Effector memory CD8-positive, alpha-beta T cell (primary cell): Measurements from ENCODE around the gene SULT1A2.

ENCODE experiments used
- ATAC-seq: fragments of 150-1000 bp; cut with Tn5 transposase; replicated peaks from 2 replicates; pipeline ENCODE4 v1.10.0; 2021; ENCODE audit warnings: mild to moderate bottlenecking, moderate library complexity
- DNase-seq, 3 experiments: peaks; one replicate each; pipeline ENCODE4 v3.0.0; 2021
- H3K27ac Mint-ChIP-seq, 2 donors: one replicate each; pipeline ENCODE4 v1.8.0; 2022; ENCODE audit warnings: mild to moderate bottlenecking in 2 of 2, mixed read lengths in 2 of 2, moderate library complexity in 2 of 2
- H3K27me3 Mint-ChIP-seq, 2 donors: one replicate each; pipeline ENCODE4 v1.8.0; 2022; ENCODE audit warnings: mixed read lengths in 2 of 2
- H3K36me3 Mint-ChIP-seq: one replicate; pipeline ENCODE4 v1.8.0; 2022; ENCODE audit warnings: mild to moderate bottlenecking, moderate library complexity, mixed read lengths; ENCODE audit not compliant: insufficient read depth
- H3K4me1 Mint-ChIP-seq, 2 donors: one replicate each; pipeline ENCODE4 v1.8.0; 2022; ENCODE audit warnings: low read depth in 2 of 2, mixed read lengths in 2 of 2
- H3K4me3 Mint-ChIP-seq, 2 donors: one replicate each; pipeline ENCODE4 v1.8.0; 2022; ENCODE audit warnings: mild to moderate bottlenecking in 2 of 2, mixed read lengths in 2 of 2, moderate library complexity in 2 of 2
- H3K9me3 Mint-ChIP-seq, 2 donors: one replicate each; pipeline ENCODE4 v1.8.0; 2022; ENCODE audit warnings: mixed read lengths in 2 of 2

Gene SULT1A2

GRCh38 chr16:28592511-28592910 is 4.3 kb downstream of the SULT1A2 start:
- Mint-ChIP-seq H3K4me1 (peaks cover 0 to 3% of the 10 kb centered on the region in 2 donors), H3K36me3 (peaks cover 35% of the 10 kb centered on the region), H3K27me3 (no peaks in the 10 kb centered on the region), H3K9me3 (no peaks in the 10 kb centered on the region), H3K27ac (peak overlapping the region in 1 of 2 donors; percentile 88), H3K4me3 (no peak overlapping the region)
- DNase-seq (no peak), ATAC-seq (no peak)

DNA sequence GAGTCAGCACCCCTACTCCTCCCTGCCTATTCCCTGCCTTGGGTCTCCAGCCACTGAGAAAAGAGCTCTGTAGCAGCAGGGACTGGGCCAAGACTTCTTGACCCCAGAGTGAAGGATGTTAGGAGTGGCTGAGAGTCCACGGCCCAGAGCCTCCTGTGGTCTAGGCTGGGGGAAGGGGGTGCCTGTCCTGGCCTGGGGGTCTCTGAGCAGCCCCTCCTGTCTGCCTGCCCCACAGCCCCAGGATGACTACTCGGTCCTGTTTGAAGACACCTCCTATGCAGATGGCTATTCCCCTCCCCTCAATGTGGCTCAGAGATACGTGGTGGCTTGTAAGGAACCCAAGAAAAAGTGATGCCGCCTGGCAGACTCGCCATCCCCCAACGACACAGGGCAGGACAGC is 5.5 kb downstream of the SULT1A2 start:
- Mint-ChIP-seq H3K27me3 (no peaks in the 10 kb centered on the region), H3K36me3 (peaks cover 41% of the 10 kb centered on the region), H3K9me3 (no peaks in the 10 kb centered on the region), H3K4me1 (peaks cover 0 to 2% of the 10 kb centered on the region in 2 donors), H3K4me3 (no peak overlapping the region), H3K27ac (no peak overlapping the region)
- no peak for ATAC-seq
- DNase-seq = no peak

GRCh38 chr16:28590384-28591340 is 6.2 kb downstream of the SULT1A2 start:
- no peaks in the 10 kb centered on the region for H3K9me3 Mint-ChIP-seq
- H3K36me3 Mint-ChIP-seq = peaks cover 44% of the 10 kb centered on the region
- no peak overlapping the region for H3K27ac Mint-ChIP-seq
- ATAC-seq (no peak), DNase-seq (no peak)
- H3K27me3 Mint-ChIP-seq = no peaks in the 10 kb centered on the region
- peaks cover 0 to 2% of the 10 kb centered on the region in 2 donors for H3K4me1 Mint-ChIP-seq
- H3K4me3 Mint-ChIP-seq = no peak overlapping the region

DNA sequence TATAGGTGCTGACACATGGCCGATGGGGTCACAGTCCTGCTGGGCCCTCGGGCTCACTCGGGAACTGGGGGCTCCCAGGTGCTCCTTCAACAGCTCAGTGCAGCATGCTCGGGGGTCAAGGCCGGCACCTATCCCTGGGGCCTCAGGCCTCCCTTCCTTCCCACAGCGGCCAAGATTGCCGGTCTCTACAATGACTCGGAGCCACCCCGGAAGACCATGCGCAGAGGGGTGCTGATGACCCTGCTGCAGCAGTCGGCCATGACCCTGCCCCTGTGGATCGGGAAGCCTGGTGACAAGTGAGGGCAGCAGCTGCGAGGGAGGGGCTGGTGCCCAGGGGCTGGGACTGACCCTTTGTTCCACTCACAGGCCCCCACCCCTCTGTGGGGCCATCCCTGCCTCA is 6.9 kb downstream of the SULT1A2 start:
- no peaks in the 10 kb centered on the region for H3K9me3 Mint-ChIP-seq
- H3K27ac Mint-ChIP-seq = no peak overlapping the region
- no peak overlapping the region for H3K4me3 Mint-ChIP-seq
- DNase-seq (no peak), ATAC-seq (no peak)
- peaks cover 47% of the 10 kb centered on the region for H3K36me3 Mint-ChIP-seq
- no peaks in the 10 kb centered on the region for H3K27me3 Mint-ChIP-seq
- peaks cover 0 to 2% of the 10 kb centered on the region in 2 donors for H3K4me1 Mint-ChIP-seq

GRCh38 chr16:28589069-28589468 is 7.8 kb downstream of the SULT1A2 start:
- Mint-ChIP-seq H3K36me3 (peaks cover 54% of the 10 kb centered on the region), H3K4me1 (peaks cover 0 to 4% of the 10 kb centered on the region in 2 donors), H3K27ac (peak overlapping the region in 1 of 2 donors; percentile 18), H3K27me3 (no peaks in the 10 kb centered on the region), H3K9me3 (no peaks in the 10 kb centered on the region), H3K4me3 (no peak overlapping the region)
- no peak for ATAC-seq
- DNase-seq = no peak

DNA sequence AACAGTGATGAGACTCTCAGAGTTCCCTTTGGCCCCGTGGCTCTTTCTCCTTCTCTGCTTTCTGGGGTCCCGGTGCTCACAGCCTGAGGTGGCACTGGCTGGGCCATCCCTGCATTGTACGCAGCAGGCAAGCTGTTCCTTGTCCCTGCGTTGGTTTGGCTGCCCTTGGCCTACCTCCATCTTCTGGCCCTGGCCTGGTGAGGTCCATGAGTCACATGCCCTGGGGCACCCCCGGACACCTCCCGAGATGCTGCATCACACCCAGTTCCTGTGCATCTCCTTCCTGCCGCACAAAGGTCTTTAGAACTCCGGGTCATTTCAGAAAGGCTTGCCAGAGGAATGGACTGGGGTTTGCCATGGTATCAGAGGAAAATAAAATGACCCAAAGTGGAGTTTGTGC is 9.5 kb downstream of the SULT1A2 start:
- DNase-seq = no peak
- peak overlapping the region in 1 of 2 donors; percentile 55 for H3K27ac Mint-ChIP-seq
- H3K27me3 Mint-ChIP-seq = no peaks in the 10 kb centered on the region
- H3K4me3 Mint-ChIP-seq = no peak overlapping the region
- H3K9me3 Mint-ChIP-seq = no peaks in the 10 kb centered on the region
- no peak for ATAC-seq
- peaks cover 61% of the 10 kb centered on the region for H3K36me3 Mint-ChIP-seq
- H3K4me1 Mint-ChIP-seq = peaks cover 0 to 3% of the 10 kb centered on the region in 2 donors

- Mint-ChIP-seq H3K4me1 (peaks cover 0 to 3% of the 10 kb centered on the region in 2 donors), H3K9me3 (no peaks in the 10 kb centered on the region), H3K36me3 (peaks cover 68% of the 10 kb centered on the region), H3K4me3 (no peak overlapping the region), H3K27me3 (no peaks in the 10 kb centered on the region), H3K27ac (no peak overlapping the region)
- no peak for ATAC-seq
- no peak for DNase-seq
Observed at GRCh38 chr16:28586466-28586865, 10.4 kb downstream of the SULT1A2 start.

GRCh38 chr16:28585674-28586073 is 11.2 kb downstream of the SULT1A2 start:
- peaks cover 69% of the 10 kb centered on the region for H3K36me3 Mint-ChIP-seq
- no peaks in the 10 kb centered on the region for H3K9me3 Mint-ChIP-seq
- peaks cover 0 to 3% of the 10 kb centered on the region in 2 donors for H3K4me1 Mint-ChIP-seq
- H3K4me3 Mint-ChIP-seq = no peak overlapping the region
- H3K27ac Mint-ChIP-seq = no peak overlapping the region
- no peaks in the 10 kb centered on the region for H3K27me3 Mint-ChIP-seq
- ATAC-seq = no peak
- DNase-seq = no peak

GRCh38 chr16:28580726-28581315 is 16.0 kb downstream of the SULT1A2 start:
- H3K27ac Mint-ChIP-seq = no peak overlapping the region
- peaks cover 49% of the 10 kb centered on the region for H3K36me3 Mint-ChIP-seq
- ATAC-seq = no peak

DNA sequence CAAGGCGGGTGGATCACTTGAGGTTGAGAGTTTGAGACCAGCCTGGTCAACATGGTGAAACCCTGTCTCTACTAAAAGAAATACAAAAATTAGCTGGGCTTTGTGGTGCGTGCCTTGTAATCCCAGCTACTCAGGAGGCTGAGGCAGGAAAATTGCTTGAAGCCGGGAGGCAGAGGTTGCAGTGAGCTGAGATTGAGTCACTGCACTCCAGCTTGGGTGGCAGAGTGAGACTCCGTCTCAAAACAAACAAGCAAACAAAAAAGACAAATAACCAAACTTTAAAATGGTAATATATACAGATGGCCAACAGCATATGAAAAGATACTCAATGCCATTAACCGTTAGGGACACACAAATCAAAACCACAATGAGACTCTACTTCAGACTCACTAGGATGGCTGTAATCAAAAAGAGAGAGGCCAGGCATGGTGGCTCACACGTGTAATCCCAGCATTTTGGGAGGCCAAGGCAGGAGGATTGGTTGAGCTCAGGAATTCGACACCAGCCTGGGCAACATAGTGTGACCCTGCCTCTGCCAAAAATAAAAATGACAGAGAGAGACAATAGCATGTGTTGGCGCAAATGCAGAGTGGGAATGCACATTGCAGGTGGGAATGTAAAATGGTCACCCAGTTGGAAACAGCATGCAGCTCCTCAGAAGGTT is 21.3 kb downstream of the SULT1A2 start:
- H3K36me3 Mint-ChIP-seq = peaks cover 11% of the 10 kb centered on the region
- ATAC-seq (no peak), DNase-seq (no peak)
- H3K4me1 Mint-ChIP-seq = peaks cover 23 to 35% of the 10 kb centered on the region in 2 donors
- H3K27me3 Mint-ChIP-seq = no peaks in the 10 kb centered on the region
- no peak overlapping the region for H3K4me3 Mint-ChIP-seq
- H3K9me3 Mint-ChIP-seq = no peaks in the 10 kb centered on the region
- peak overlapping the region; percentile 67 to 70 for H3K27ac Mint-ChIP-seq

More at GRCh38 chr16:28580726-28581315, 16.0 kb downstream of the SULT1A2 start:
- no peak for DNase-seq
- peaks cover 3 to 8% of the 10 kb centered on the region in 2 donors for H3K4me1 Mint-ChIP-seq
- H3K4me3 Mint-ChIP-seq = no peak overlapping the region
- no peaks in the 10 kb centered on the region for H3K9me3 Mint-ChIP-seq
- no peaks in the 10 kb centered on the region for H3K27me3 Mint-ChIP-seq

GRCh38 chr16:28574925-28575324 is 21.9 kb downstream of the SULT1A2 start:
- peaks cover 10% of the 10 kb centered on the region for H3K36me3 Mint-ChIP-seq
- no peaks in the 10 kb centered on the region for H3K27me3 Mint-ChIP-seq
- no peak for DNase-seq
- H3K27ac Mint-ChIP-seq = peak overlapping the region; percentile 67 to 70
- no peak overlapping the region for H3K4me3 Mint-ChIP-seq
- ATAC-seq = no peak
- peaks cover 24 to 35% of the 10 kb centered on the region in 2 donors for H3K4me1 Mint-ChIP-seq
- H3K9me3 Mint-ChIP-seq = no peaks in the 10 kb centered on the region

DNA sequence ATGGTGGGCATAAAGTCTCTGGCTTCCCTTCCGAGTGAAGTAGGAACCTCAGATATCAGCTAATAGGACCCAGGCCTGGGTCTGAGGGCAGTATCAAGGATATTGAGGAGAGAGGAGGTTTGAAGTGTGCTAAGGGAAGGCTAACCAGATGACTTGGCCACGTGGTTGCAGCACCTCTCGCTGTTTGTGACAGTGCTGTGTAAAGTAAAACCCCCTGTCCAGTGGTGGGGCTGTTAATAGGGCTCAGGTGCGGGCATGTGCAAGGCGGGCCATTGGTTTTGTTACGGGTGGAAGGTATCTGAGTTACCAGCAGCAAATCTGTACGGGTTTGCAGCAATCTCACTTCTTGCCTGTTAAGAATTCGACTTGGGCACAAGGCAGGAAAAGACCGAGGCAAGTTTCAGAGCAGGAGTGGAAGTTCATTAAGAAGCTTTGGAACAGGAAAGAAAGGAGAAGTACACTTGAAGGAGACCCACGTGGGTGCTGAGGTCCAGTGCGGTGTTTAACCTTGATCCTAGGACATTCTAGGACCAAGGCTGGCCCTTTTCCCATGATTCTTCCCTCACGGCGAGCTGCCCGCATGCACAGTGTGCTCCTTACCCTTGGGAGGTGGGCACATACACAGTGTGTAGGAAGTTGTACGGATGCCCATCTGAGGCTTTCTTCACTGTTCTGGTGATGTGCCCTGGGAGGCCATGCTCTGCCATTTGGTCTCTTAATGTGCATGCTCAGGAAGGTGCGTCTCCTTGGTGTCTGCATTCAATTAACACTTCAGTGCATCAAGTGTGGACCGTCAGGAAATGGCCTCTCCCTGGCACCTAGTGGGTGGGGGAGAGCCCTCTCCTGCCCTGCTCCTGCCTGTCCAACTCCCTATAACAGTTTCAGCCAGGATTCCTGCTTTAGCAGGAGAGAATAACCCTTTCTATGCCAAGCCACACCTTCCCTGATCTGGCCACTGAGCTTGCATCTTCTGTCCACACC is 22.8 kb downstream of the SULT1A2 start:
- H3K27me3 Mint-ChIP-seq = no peaks in the 10 kb centered on the region
- no peaks in the 10 kb centered on the region for H3K9me3 Mint-ChIP-seq
- no peak overlapping the region for H3K4me3 Mint-ChIP-seq
- H3K36me3 Mint-ChIP-seq = peaks cover 7% of the 10 kb centered on the region
- H3K27ac Mint-ChIP-seq = peak overlapping the region; percentile 67 to 70
- DNase-seq = no peak
- peaks cover 29 to 41% of the 10 kb centered on the region in 2 donors for H3K4me1 Mint-ChIP-seq
- ATAC-seq = no peak
